ENCODE measurements around the gene TRAF6. TPM values are rescaled to one million over a fixed set of nuclear protein-coding genes. Genes with fewer than 3 reads are reported as not detected.

The TRAF6 gene
- total and polyA plus RNA-seq, 9 of the 15 experiments (the other 6 are each of a cell fraction or from before 2014, with no cell fraction given) = 2.0 to 13.1 (median 8.2) TPM

GRCh38 chr11:36509201-36509639, 852 bp downstream of the TRAF6 start (continued):
- no peak for TF ChIP-seq RBM17 (IDR thresholded peaks at IDR 0.05; ENCODE audit: borderline replicate concordance, low read depth, low read length)
- TF ChIP-seq ZNF24 (IDR thresholded peaks at IDR 0.05) = 0 out of 2 replicates have a peak, but pooled peaks have one; percentile 29
- no peak for TF ChIP-seq NCOR1 (IDR thresholded peaks at IDR 0.05)
- TF ChIP-seq, protein P1, sequence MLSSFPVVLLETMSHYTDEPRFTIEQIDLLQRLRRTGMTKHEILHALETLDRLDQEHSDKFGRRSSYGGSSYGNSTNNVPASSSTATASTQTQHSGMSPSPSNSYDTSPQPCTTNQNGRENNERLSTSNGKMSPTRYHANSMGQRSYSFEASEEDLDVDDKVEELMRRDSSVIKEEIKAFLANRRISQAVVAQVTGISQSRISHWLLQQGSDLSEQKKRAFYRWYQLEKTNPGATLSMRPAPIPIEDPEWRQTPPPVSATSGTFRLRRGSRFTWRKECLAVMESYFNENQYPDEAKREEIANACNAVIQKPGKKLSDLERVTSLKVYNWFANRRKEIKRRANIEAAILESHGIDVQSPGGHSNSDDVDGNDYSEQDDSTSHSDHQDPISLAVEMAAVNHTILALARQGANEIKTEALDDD (IDR thresholded peaks at IDR 0.05) = peak; percentile 22; the same call in 1 of the 2 replicates
- no peak for TF ChIP-seq SOX6 (IDR thresholded peaks at IDR 0.05)
- TF ChIP-seq EP300 (IDR thresholded peaks at IDR 0.05; ENCODE audit: low read length) = peak; percentile 19; the same call in 1 of the 2 replicates
- TF ChIP-seq PURB (CRISPR knock-in tag; IDR thresholded peaks at IDR 0.05; ENCODE audit: low read depth) = no peak
- no peak for TF ChIP-seq RFX5 (IDR thresholded peaks at IDR 0.05; ENCODE audit: low read depth, low read length)
- no peak for TF ChIP-seq SETDB1 (IDR thresholded peaks at IDR 0.05; ENCODE audit: low read length)
- TF ChIP-seq ELF2 (CRISPR knock-in tag; IDR thresholded peaks at IDR 0.05) = no peak
- no peak for TF ChIP-seq ARID3A (IDR thresholded peaks at IDR 0.05; ENCODE audit: borderline replicate concordance, low read depth, low read length)
- TF ChIP-seq NFATC3 (IDR thresholded peaks at IDR 0.05) = no peak
- 0 out of 4 replicates have a peak, but pooled peaks of 1 of the 2 experiments have one; percentile 5 for TF ChIP-seq SIN3A (IDR thresholded peaks at IDR 0.05; ENCODE audit: borderline replicate concordance in 2 of 2, control insufficient read depth in 1 of 2, low read depth in 2 of 2, low read length in 2 of 2)
- TF ChIP-seq SMAD4 (CRISPR knock-in tag; conservative IDR thresholded peaks at IDR 0.05) = 0 out of 2 replicates have a peak, but pooled peaks have one; percentile 9
- TF ChIP-seq TCF3 (CRISPR knock-in tag; IDR thresholded peaks at IDR 0.05) = 0 out of 2 replicates have a peak, but pooled peaks have one; percentile 16
- TF ChIP-seq PTTG1 (tag; IDR thresholded peaks at IDR 0.05; ENCODE audit: low read depth) = no peak
- TF ChIP-seq UBTF (IDR thresholded peaks at IDR 0.05; ENCODE audit: borderline replicate concordance in 1 of 2, low read depth in 2 of 2, low read length in 2 of 2) = 0 out of 4 replicates have a peak, but pooled peaks of 1 of the 2 experiments have one; percentile 16
- no peak for TF ChIP-seq NEUROD1 (IDR thresholded peaks at IDR 0.05; ENCODE audit: borderline replicate concordance, low read depth, low read length, partially characterized antibody)
